Measurements from ENCODE around the gene MYO18B.

The MYO18B gene

DNA sequence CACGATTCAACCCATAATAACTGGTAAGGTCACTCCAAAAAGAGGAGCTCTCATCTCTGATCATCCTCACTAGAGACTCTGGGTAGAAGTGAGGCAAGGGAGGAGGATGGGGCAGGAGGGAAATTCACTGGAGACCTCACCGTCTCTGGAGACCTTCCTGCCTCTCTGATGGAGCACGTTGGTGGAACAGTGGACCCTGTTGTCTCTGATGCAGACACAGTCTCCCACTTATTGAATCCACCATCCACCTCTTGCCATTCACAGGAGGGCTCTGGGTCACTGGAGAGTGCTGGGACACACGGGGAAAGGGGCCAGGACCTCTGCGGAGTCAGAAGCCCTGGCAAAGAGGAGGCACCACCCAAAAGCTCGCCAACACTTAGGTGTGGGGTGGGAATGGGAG lies 289.7 kb downstream of the MYO18B start:
- H3K4me3 ChIP-seq (ENCODE audit: insufficient read depth, low read length, poor library complexity, severe bottlenecking) = no peak overlapping the region
- H3K27me3 ChIP-seq (ENCODE audit: low read length) = no peaks in the 10 kb centered on the region
- TF ChIP-seq CTCF (IDR thresholded peaks at IDR 0.05; ENCODE audit: insufficient read depth, low read length, poor library complexity, severe bottlenecking) (no peak), EZH2phosphoT487 (conservative IDR thresholded peaks at IDR 0.05; ENCODE audit: low read length) (no peak)

DNA sequence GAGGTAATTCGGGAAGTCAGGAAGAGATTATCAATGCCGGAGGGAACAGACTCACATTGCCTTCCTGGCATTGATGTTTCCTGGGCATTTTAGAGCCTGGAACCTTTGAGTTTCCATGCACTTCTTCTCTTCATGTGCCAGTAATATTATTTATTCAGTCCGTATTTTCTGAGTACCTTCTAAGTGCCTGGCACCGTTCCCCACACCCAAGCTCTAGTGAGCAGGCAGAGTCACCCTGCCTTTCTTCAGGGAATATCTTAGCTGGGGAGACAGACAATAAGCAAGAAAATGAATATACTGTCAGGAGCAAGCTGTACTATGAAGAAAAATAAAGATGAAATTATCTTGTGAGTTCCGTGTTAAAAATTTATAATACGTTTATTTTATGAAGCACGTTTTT lies 291.1 kb downstream of the MYO18B start:
- H3K9me2 ChIP-seq (replicated peaks; ENCODE audit: insufficient read depth, low read length) = no peaks in the 10 kb centered on the region
- H3K4me2 ChIP-seq (ENCODE audit: low read depth, low read length, poor library complexity, severe bottlenecking) = no peak overlapping the region
- H4K20me1 ChIP-seq (ENCODE audit: low read depth, low read length) = no peaks in the 10 kb centered on the region
- H3K4me3 ChIP-seq (ENCODE audit: insufficient read depth, low read length, poor library complexity, severe bottlenecking) = no peak overlapping the region
- no peak for TF ChIP-seq EZH2phosphoT487 (conservative IDR thresholded peaks at IDR 0.05; ENCODE audit: low read length)
- no peaks in the 10 kb centered on the region for H3K27me3 ChIP-seq (ENCODE audit: low read length)
- H3K9me3 ChIP-seq (ENCODE audit: insufficient read depth, low read length) = peaks cover 10% of the 10 kb centered on the region; the same call in 1 of the 2 replicates
- H3K27ac ChIP-seq (ENCODE audit: low read depth, low read length) = no peak overlapping the region
- H3K79me2 ChIP-seq (ENCODE audit: insufficient read depth, low read length) = no peaks in the 10 kb centered on the region
- H2AFZ ChIP-seq (ENCODE audit: low read depth, low read length, severe bottlenecking) = no peak overlapping the region
- H3F3A ChIP-seq (ENCODE audit: insufficient read depth) = no peaks in the 10 kb centered on the region
- H3K9ac ChIP-seq (ENCODE audit: low read length) = no peak overlapping the region
- no peaks in the 10 kb centered on the region for H3K36me3 ChIP-seq (ENCODE audit: low read length)

More for the DNA sequence above, 289.7 kb downstream of the MYO18B start:
- no peaks in the 10 kb centered on the region for H3K9me2 ChIP-seq (replicated peaks; ENCODE audit: insufficient read depth, low read length)
- H3K9me3 ChIP-seq (ENCODE audit: insufficient read depth, low read length) = peaks cover 10% of the 10 kb centered on the region; the same call in 1 of the 2 replicates
- H4K20me1 ChIP-seq (ENCODE audit: low read depth, low read length) = no peaks in the 10 kb centered on the region
- H3K79me2 ChIP-seq (ENCODE audit: insufficient read depth, low read length) = no peaks in the 10 kb centered on the region
- H3K9ac ChIP-seq (ENCODE audit: low read length) = no peak overlapping the region
- no peak overlapping the region for H3K4me2 ChIP-seq (ENCODE audit: low read depth, low read length, poor library complexity, severe bottlenecking)
- no peaks in the 10 kb centered on the region for H3F3A ChIP-seq (ENCODE audit: insufficient read depth)
- no peak overlapping the region for H2AFZ ChIP-seq (ENCODE audit: low read depth, low read length, severe bottlenecking)
- no peaks in the 10 kb centered on the region for H3K36me3 ChIP-seq (ENCODE audit: low read length)
- H3K27ac ChIP-seq (ENCODE audit: low read depth, low read length) = no peak overlapping the region

DNA sequence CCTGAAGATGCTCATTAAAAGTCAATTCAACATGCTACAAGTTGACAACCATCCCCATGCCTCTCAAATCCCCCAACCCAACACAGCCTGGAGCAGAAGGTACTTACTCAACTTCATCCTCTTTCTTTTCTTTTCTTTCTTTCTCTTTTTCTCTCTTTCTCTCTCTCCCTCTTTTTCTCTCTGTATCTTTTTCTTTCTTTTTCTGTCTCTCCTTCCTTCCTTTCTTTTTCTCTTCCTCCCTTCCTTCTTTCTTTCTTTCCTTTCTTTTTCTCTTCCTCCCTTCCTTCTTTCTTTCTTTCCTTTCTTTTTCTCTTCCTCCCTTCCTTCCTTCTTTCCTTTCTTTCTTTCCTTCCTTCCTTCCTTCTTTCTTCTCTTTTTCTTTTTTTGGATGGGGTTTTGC lies 291.6 kb downstream of the MYO18B start:
- H3K36me3 ChIP-seq (ENCODE audit: low read length) = no peaks in the 10 kb centered on the region

More for the DNA sequence above, 291.6 kb downstream of the MYO18B start:
- Histone ChIP-seq H3K4me3 (ENCODE audit: insufficient read depth, low read length, poor library complexity, severe bottlenecking) (no peak overlapping the region), H3K9ac (ENCODE audit: low read length) (no peak overlapping the region), H3K27ac (ENCODE audit: low read depth, low read length) (no peak overlapping the region), H3F3A (ENCODE audit: insufficient read depth) (no peaks in the 10 kb centered on the region), H2AFZ (ENCODE audit: low read depth, low read length, severe bottlenecking) (no peak overlapping the region), H4K20me1 (ENCODE audit: low read depth, low read length) (no peaks in the 10 kb centered on the region), H3K79me2 (ENCODE audit: insufficient read depth, low read length) (no peaks in the 10 kb centered on the region), H3K9me2 (replicated peaks; ENCODE audit: insufficient read depth, low read length) (no peaks in the 10 kb centered on the region), H3K27me3 (ENCODE audit: low read length) (no peaks in the 10 kb centered on the region), H3K9me3 (ENCODE audit: insufficient read depth, low read length) (peaks cover 10% of the 10 kb centered on the region; the same call in 1 of the 2 replicates), H3K4me2 (ENCODE audit: low read depth, low read length, poor library complexity, severe bottlenecking) (no peak overlapping the region)
- TF ChIP-seq CTCF (IDR thresholded peaks at IDR 0.05; ENCODE audit: insufficient read depth, low read length, poor library complexity, severe bottlenecking) (no peak), EZH2phosphoT487 (conservative IDR thresholded peaks at IDR 0.05; ENCODE audit: low read length) (no peak)

Data from SU-DHL-6 (cell line).